Muscle of back (tissue), 11 donors: ENCODE data around the gene TMEM143. TPM values are rescaled to one million over a fixed set of nuclear protein-coding genes. Genes with fewer than 3 reads are reported as not detected.
A peak's percentile ranks its signal among the peaks of the same experiment; 100 is the strongest.
"Not testable (repeated sequence)": the region's sequence is repeated elsewhere in the genome, so short reads cannot be mapped to it uniquely, and the experiment has no call there.

ENCODE experiments used
- DNase-seq, 3 donors: peaks; one replicate each; pipeline versions ENCODE4 v3.0.0 to v3.0.0-alpha.2; 2013
- polyA plus RNA-seq, 10 donors: library from polyadenylated mRNA; unstranded; fragments of 120-200 nt; gene quantifications; one replicate each; pipeline ENCODE4 v1.2.1, GENCODE V29; 2013; ENCODE audit not compliant: insufficient read length in 10 of 10

The TMEM143 gene
- polyA plus RNA-seq, 10 donors: 8.3 to 18.0 (median 14.3) TPM

- DNase-seq: not testable (repeated sequence)
Observed at GRCh38 chr19:48392006-48392344, 28.2 kb upstream of the TMEM143 start.

GRCh38 chr19:48391100-48392005, 27.6 kb upstream of the TMEM143 start, which contains the start of gene KDELR1:
Gene KDELR1 (minus strand): TSS chr19:48391551. CDS start chr19:48391358, 193 bp downstream.
- peak; percentile 78 to 94 (median 90) for DNase-seq

GRCh38 chr19:48390188-48391099, 26.7 kb upstream of the TMEM143 start:
- DNase-seq: peak in 2 of 3 donors; percentile 75 to 91

DNA sequence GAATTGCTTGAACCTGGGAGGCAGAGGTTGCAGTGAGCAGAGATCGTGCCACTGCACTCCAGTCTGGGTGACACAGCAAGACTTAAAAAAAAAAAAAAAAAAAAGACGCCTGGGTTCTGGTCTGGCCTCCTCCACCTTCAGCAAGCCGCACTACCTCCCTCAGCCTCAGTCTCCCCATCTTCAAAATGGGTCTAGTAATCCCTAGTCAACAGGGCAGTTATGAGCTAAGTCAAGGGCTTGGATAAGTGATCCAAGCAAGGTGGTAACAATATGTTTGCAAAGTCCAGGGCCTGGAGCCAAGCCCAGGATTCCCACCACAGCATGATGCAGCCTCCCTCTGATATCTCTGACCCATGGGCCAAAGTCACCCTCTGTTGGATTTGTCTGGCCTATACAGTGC, 23.2 kb upstream of the TMEM143 start:
- no peak for DNase-seq

- no peak for DNase-seq
Observed at GRCh38 chr19:48385461-48386087, 21.8 kb upstream of the TMEM143 start.

DNA sequence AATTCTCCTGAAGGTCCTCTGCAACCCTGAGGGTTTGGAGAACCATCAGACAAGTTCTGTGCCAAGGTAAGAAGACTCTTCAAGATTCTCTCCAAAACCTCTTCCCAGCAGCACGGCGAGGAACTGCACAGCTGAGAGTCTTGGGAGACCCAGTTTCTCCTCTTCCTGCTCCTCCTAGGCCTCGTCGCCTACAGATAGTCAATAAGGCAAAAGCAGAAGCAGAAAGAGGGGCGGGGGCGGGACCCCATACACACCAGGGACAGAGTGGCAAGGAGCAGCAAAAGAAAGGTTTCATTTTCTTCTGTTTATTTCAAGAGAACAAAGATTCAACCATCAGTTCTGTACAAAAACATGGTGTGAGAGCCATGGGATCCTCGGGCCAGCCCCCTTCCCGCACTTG, 18.5 kb upstream of the TMEM143 start:
- no peak for DNase-seq

GRCh38 chr19:48381178-48381950, 17.6 kb upstream of the TMEM143 start:
- DNase-seq: no peak

DNA sequence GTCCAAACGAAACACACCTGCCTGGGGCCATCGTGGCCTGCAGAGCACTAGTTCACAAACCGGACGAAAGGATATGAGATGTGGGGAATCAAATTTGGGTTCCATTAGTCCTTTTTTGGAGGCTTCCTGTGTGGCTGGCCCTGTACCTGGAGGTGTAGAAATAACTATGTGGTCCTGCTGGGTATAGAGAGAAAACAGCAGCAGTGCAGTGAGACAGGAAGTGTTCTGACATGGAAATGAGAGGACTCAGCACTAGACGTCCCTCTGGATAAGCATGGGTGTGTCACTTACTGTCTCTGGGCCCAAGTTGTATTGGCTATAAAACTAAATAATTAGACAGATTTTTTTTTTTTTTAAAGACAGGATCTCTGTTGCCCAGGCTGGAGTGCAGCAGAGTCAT, 15.3 kb upstream of the TMEM143 start:
- DNase-seq: no peak

DNA sequence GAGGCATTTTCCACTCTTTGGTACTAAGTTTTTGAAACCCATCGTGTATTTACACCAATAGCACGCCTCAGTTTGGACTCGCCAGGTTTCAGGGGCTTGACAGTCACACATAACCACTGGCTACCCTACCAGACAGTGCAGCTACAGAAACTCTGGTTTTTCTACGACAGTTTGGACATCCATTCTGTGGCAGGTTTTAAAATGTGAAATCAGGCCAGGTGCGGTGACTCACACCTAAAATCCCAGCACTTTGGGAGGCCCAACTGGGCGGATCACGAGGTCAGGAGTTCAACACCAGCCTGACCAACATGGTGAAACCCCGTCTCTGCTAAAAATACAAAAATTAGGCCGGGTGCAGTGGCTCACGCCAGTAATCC, 14.4 kb upstream of the TMEM143 start:
- DNase-seq: no peak

DNA sequence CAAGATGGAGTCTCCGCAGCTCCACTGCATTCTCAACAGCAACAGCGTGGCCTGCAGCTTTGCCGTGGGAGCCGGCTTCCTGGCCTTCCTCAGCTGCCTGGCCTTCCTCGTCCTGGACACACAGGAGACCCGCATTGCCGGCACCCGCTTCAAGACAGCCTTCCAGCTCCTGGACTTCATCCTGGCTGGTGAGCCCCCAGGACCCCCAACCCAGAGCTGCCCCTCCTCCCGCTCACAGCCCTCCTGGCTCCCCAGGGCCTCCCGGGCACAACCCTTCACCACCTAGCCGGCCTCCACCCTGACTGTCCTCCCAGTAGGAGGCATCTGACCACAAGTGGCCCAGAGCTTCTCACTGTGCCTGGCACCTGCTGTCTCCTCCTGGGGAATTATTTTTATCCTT, 9.8 kb upstream of the TMEM143 start:
- no peak for DNase-seq

- no peak for DNase-seq
Observed at GRCh38 chr19:48372904-48373303, 9.2 kb upstream of the TMEM143 start.

- not testable (repeated sequence) for DNase-seq
Observed at GRCh38 chr19:48371771-48372170, 8.0 kb upstream of the TMEM143 start.

DNA sequence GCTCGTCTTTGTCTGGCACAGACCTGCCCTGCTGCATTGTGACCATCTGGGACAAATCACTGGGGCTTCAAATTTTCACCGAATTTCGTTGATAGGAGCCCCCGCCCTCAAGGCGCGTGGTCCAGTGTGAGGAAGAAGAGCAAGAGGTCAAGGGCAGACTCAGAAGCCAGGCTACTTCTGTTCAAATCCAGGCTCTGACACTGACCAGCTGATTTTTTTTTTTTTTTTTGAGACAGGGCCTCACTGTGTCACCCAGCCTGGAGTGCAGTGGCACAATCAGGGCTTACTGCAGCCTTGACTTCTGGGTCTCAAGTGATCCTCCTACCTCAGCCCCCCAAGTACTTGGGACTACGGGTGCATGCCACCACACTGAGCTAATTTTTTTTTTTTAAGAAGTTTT, 7.6 kb upstream of the TMEM143 start:
- DNase-seq: no peak

DNA sequence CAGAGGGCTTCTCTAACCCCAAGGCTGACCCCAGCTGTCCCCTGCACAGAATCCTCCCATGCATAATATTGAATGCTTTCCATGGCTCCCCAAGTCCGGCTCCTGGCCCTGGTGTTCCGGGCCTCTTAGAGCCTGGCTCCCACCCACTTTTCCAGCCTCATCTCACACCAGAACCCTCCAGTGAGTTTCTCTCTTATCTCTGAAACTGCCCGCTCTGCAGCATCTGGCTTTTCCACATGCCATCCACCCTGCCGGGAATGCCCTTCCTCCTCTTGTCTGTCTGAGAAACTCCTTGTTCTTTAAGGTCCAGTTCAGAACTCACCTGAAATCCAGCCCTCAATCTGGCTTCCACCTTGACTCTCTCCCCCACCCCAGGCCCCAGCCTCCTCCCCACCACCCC, 7.2 kb upstream of the TMEM143 start:
- DNase-seq: no peak

DNA sequence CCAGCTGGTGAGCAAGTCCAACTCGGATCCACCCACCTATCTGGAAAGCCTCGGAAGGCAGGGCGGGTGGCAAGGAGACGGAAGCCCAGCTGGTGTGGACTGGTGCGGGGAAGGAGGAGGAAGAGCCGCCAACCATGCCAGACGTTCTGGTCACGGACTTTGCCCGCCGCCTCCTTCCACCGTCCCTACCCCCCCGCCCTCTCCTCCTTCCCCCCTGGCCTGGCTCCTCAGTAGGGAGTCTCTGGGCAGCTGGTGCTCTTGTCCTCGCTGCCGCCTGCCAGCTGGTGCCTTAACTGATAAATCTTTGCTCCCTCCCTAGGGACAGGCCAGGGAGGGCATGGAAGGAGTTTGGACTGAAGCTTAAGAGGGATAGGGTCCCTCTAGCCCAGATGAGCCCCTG, 5.2 kb upstream of the TMEM143 start:
- no peak for DNase-seq

- DNase-seq: no peak
Observed at GRCh38 chr19:48367855-48368254, 4.1 kb upstream of the TMEM143 start.

DNA sequence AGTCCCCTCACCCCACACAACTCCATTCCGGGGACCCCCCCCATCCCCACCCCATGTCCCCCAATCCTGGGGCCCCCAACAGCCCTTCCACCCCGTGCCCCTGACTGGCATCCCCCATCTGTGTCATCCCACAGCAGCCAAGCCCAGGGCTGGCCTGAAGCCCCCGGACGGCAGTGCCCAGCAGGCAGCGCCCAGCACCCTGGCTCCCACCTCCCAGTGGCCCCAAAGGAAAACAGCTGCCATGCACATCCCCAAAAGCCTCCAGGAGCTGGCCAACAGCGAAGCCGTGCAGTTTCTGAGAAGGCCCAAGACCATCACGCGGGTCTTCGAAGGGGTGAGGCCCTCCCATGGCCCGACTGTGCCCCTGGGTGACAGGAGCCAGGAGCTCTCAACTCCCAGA, 1.9 kb upstream of the TMEM143 start:
- DNase-seq: no peak

GRCh38 chr19:48364598-48365348, 1.0 kb upstream of the TMEM143 start:
- DNase-seq: no peak

DNA sequence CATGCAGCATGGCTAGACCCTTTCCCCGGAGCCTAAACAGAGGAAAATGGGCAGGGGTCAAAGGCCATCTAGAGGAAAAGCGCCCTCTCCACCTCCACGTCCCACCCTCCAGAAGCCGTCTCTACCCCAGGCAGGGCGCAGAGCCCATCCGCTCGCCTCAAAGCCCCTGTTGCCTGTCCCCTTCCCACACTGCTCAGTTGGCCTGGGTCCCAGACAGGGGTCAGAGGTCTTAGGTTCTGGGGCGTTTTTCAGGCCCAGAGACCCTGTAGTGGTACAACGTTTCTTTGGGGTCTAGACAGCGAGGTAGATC, 285 bp downstream of the TMEM143 start:
- no peak for DNase-seq

- peak; percentile 93 to 97 (median 95) for DNase-seq
Observed at GRCh38 chr19:48362716-48363499, 832 bp downstream of the TMEM143 start.
